WI38 (cell line): ENCODE data around the gene DYNC1I1.

Experiments
- H3K4me3 ChIP-seq: 2 replicates; pipeline ENCODE4 v1.5.1; 2011; ENCODE audit warnings: low read depth, mild to moderate bottlenecking, control low read depth, low read length
- CTCF ChIP-seq: IDR thresholded peaks from 2 replicates; pipeline ENCODE4 v1.5.1; 2012; ENCODE audit warnings: low read depth, mild to moderate bottlenecking, control low read depth, low read length

Gene DYNC1I1

GRCh38 chr7:95960706-95961244, 188.4 kb downstream of the DYNC1I1 start:
- TF ChIP-seq CTCF, result no peak
- H3K4me3 ChIP-seq, result no peak overlapping the region

- TF ChIP-seq CTCF, result no peak
- no peak overlapping the region for H3K4me3 ChIP-seq
Measured at GRCh38 chr7:95963446-95963990, 191.2 kb downstream of the DYNC1I1 start.

GRCh38 chr7:95971716-95972115, 199.4 kb downstream of the DYNC1I1 start:
- TF ChIP-seq CTCF, result no peak
- no peak overlapping the region for H3K4me3 ChIP-seq

GRCh38 chr7:95972523-95972922, 200.2 kb downstream of the DYNC1I1 start:
- H3K4me3 ChIP-seq, result no peak overlapping the region
- no peak for TF ChIP-seq CTCF

- no peak overlapping the region for H3K4me3 ChIP-seq
- TF ChIP-seq CTCF, result no peak
Measured at GRCh38 chr7:95974108-95974507, 201.8 kb downstream of the DYNC1I1 start.

- no peak for TF ChIP-seq CTCF
- H3K4me3 ChIP-seq, result no peak overlapping the region
Measured at GRCh38 chr7:95976369-95977060, 204.2 kb downstream of the DYNC1I1 start.

- H3K4me3 ChIP-seq, result no peak overlapping the region
- TF ChIP-seq CTCF, result no peak
Measured at GRCh38 chr7:95977994-95978393, 205.6 kb downstream of the DYNC1I1 start.
